ENCODE results near the gene ADAMTSL3.
"Not testable (repeated sequence)": the region's sequence is repeated elsewhere in the genome, so short reads cannot be mapped to it uniquely, and the experiment has no call there.

The ADAMTSL3 gene

DNA sequence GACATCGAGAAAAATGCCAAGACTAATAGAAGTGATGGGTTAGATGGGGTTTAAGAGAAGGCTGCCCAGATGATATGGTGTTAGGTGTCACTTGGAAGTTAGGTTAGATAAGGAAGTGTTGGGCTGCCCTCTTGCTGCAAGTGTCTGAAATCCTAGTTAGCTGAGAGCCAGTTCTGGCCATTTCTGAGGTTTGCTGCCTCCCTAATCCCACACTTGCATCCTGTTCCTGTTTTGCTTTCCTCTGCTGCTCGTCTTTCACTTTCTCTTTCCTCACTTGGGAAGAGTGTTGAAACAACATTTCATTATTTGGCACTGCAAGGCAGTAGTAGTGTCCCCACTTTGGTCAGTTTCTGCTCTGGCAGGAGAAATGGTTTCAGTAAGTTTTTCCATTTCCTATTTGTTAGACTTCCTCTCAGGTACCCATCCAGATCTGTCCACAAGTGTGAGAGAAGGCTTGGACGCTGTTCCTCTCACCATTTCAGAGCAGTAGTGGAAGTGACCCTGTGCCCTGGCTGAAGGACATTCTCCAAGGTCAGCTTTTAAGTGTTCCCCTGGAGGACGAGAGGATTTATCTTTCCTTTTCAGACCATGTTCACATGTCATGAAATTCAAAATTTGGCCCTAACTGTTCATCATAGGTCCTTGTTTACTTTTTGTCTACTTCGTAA is 93.3 kb downstream of the ADAMTSL3 start:
- no peak overlapping the region for H3K27ac ChIP-seq
- TF ChIP-seq, protein P1, sequence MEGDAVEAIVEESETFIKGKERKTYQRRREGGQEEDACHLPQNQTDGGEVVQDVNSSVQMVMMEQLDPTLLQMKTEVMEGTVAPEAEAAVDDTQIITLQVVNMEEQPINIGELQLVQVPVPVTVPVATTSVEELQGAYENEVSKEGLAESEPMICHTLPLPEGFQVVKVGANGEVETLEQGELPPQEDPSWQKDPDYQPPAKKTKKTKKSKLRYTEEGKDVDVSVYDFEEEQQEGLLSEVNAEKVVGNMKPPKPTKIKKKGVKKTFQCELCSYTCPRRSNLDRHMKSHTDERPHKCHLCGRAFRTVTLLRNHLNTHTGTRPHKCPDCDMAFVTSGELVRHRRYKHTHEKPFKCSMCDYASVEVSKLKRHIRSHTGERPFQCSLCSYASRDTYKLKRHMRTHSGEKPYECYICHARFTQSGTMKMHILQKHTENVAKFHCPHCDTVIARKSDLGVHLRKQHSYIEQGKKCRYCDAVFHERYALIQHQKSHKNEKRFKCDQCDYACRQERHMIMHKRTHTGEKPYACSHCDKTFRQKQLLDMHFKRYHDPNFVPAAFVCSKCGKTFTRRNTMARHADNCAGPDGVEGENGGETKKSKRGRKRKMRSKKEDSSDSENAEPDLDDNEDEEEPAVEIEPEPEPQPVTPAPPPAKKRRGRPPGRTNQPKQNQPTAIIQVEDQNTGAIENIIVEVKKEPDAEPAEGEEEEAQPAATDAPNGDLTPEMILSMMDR (conservative IDR thresholded peaks at IDR 0.05): peak; percentile 47
- no peak for TF ChIP-seq ZFX (IDR thresholded peaks at IDR 0.05)

DNA sequence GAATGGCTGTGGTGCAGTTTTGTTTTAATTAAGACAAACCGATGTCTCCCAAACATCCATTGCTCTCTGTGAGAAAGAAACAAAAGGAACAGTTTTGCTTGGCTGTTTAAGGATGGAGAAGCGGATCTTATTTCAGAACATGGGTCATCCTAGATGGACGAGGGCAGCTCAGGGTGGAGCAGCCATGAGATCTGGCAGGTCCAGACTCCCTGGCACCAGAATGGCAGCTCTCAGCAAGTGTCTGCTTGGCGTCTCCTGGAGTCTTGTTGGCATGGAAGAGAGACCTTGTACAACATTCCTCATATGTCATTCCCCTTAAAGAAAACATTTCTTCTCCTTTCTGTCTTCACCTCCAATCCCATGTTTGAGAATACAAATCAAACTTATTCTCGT is 93.8 kb downstream of the ADAMTSL3 start:
- H3K27ac ChIP-seq: no peak overlapping the region
- no peak for TF ChIP-seq ZFX (IDR thresholded peaks at IDR 0.05)
- TF ChIP-seq, protein P1 (conservative IDR thresholded peaks at IDR 0.05): no peak

DNA sequence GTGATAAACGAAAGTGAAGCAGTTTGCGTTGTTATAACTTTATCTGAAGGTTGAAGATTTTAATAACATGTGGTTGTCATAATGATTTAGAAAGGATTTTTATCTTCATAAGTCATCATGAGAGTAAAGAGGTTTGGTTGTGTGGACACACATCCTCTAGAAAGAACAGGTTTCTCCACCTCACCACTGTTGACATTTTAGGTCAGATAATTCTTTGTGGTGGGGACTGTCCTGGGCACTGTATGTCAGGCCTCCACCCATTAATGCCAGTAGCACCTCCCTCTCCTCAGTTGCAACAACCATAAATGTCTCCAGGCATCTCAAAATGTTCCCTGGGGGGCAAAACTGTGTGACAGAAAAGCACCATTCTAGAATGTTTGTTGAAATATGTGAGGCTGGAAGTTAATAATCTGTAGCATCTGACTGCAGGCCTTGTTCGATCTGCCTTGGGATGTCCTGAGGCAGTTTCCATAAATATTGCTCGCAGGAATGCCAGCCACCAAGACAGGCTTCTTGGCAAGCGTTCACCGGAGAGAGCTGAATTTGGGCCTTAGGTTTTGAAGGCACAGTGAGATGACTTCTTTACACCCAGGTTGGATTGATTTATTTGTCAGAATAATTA is 100.1 kb downstream of the ADAMTSL3 start:
- TF ChIP-seq, protein P1 (conservative IDR thresholded peaks at IDR 0.05): no peak
- TF ChIP-seq ZFX (IDR thresholded peaks at IDR 0.05): no peak
- H3K27ac ChIP-seq: no peak overlapping the region

DNA sequence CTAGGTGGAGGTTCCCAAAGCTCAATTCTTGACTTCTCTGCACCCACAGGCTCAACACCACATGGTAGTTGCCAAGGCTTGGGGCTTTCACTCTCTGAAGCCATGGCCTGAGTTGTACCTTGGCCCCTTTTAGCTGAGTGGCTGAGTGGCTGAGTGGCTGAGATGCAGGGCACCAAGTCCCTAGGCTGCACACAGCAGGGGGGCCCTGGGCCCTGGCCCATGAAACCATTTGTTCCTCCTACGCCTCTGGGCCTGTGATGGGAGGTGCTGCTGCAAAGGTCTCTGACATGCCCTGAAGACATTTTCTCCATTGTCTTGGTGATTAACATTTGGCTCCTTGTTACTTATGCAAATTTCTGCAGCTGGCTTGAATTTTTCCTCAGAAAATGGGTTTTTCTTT is 103.4 kb downstream of the ADAMTSL3 start:
- not testable (repeated sequence) for H3K27ac ChIP-seq

DNA sequence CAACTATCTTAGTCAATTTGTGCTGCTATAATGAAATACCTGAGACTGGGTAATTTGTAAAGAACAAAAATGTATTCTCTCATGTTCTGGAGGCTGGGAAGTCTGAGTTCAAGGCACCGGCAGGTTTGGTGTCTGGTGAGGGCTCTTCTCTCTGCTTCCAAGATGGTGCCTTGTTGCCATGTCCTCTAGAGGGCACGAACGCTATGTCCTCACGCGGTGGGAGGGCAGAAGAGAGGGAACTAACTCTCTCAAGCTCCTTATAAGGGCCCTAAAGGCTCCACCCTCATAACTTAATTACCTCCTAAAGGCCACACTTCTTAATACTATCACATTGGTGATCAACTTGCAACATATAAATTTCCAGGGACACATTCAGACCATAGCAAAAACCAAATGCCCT is 108.4 kb downstream of the ADAMTSL3 start:
- TF ChIP-seq, protein P1 (conservative IDR thresholded peaks at IDR 0.05): peak; percentile 18
- no peak for TF ChIP-seq ZFX (IDR thresholded peaks at IDR 0.05)
- H3K27ac ChIP-seq: no peak overlapping the region

DNA sequence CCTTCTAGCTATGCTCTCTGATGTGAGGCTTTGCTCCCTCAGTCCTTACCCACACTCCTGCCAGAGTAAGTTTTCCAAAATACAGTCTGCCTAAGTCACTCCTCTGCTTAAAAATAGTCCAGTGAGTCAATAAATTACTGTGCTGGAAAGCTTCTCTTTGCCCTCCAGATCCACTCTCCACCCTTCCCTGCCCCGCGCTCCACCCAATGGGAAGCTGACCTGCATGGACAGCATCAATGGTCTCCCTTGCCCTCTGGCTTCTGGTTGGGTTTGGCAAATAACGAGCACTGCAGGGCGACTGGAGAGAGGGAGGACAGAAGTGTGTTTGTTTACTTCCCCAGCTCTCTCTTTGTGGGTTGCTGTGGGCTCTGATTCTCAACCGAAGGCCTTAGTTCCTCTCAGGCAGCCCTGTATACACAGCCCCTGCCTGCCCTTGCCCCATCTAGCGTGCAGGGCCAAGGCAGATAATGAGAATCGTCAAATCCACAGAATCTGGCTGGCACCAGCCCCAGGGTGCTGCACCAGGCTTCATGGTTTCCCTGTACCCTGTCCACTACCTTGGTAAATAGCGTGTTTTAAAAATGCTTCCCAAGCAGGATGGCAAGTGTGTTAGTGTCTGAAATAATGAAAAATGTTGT is 110.4 kb downstream of the ADAMTSL3 start:
- H3K27ac ChIP-seq: no peak overlapping the region
- no peak for TF ChIP-seq ZFX (IDR thresholded peaks at IDR 0.05)
- TF ChIP-seq, protein P1 (conservative IDR thresholded peaks at IDR 0.05): no peak

DNA sequence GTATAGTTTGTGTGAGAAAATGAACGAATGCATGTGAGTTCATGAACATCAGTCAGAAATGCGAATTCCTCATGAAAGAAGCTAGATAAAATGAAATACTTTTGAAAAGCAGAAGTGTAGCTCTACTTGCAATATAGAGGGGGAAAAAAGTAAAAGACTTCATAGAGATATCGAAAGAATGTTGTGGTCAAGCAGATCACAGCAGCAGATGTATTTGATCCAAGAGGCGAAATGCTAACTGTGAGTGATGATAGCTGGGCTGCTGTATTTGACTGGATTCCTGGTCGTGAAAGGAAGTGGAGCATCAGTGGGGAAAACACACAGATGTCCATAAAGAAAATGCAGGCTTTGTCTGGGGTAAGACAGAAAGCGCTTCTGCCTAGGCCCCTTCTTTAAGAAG is 112.4 kb downstream of the ADAMTSL3 start:
- TF ChIP-seq, protein P1 (conservative IDR thresholded peaks at IDR 0.05): no peak
- TF ChIP-seq ZFX (IDR thresholded peaks at IDR 0.05): no peak
- H3K27ac ChIP-seq: no peak overlapping the region

All from C4-2B (cell line).